DOHH2 (cell line): ENCODE measurements around the gene MPZL3.
A peak's percentile ranks its signal among the peaks of the same experiment; 100 is the strongest.

Source experiments
- H3F3A ChIP-seq: fragments of 200-600 bp; sonication (generic), shearing (Covaris generic); 2 replicates; pipeline ENCODE4 v1.6.0; 2016; ENCODE audit warnings: antibody characterized with exemption, mild to moderate bottlenecking; ENCODE audit not compliant: control insufficient read depth, insufficient read depth
- H3K27ac ChIP-seq: fragments of 200-600 bp; sonication (generic); 2 replicates; pipeline ENCODE4 v1.5.1; 2014; ENCODE audit warnings: low read depth, mild to moderate bottlenecking, low read length, moderate library complexity
- H3K27me3 ChIP-seq: fragments of 200-600 bp; sonication (generic); 2 replicates; pipeline ENCODE4 v1.6.1; 2014; ENCODE audit warnings: mild to moderate bottlenecking, low read length, mixed read lengths; ENCODE audit not compliant: control insufficient read depth
- H3K36me3 ChIP-seq: fragments of 200-600 bp; sonication (generic); 2 replicates; pipeline ENCODE4 v1.6.1; 2014; ENCODE audit warnings: mild to moderate bottlenecking, low read length, moderate library complexity, mixed read lengths; ENCODE audit not compliant: control insufficient read depth
- H3K4me1 ChIP-seq: fragments of 200-600 bp; sonication (generic); 2 replicates; pipeline ENCODE4 v1.6.1; 2014; ENCODE audit warnings: mild to moderate bottlenecking, low read length, mixed read lengths; ENCODE audit not compliant: control insufficient read depth
- H3K4me2 ChIP-seq: fragments of 200-600 bp; sonication (generic); 2 replicates; pipeline ENCODE4 v1.6.0; 2014; ENCODE audit warnings: mild to moderate bottlenecking, low read length, moderate library complexity
- H3K4me3 ChIP-seq: fragments of 200-600 bp; sonication (generic); 2 replicates; pipeline ENCODE4 v1.5.1; 2014; ENCODE audit warnings: mild to moderate bottlenecking, low read length, mixed read lengths
- H3K79me2 ChIP-seq: fragments of 200-600 bp; sonication (generic); 2 replicates; pipeline ENCODE4 v1.6.1; 2014; ENCODE audit warnings: mild to moderate bottlenecking, low read length, mixed read lengths; ENCODE audit not compliant: control insufficient read depth
- H3K9me2 ChIP-seq: fragments of 200-600 bp; sonication (generic); replicated peaks from 2 replicates; pipeline ENCODE4 v1.6.1; 2014; ENCODE audit warnings: mild to moderate bottlenecking, low read length, mixed read lengths; ENCODE audit not compliant: control insufficient read depth
- H3K9me3 ChIP-seq: fragments of 200-600 bp; sonication (generic); 2 replicates; pipeline ENCODE4 v1.6.1; 2014; ENCODE audit warnings: antibody characterized with exemption, low read length, mixed read lengths; ENCODE audit not compliant: control insufficient read depth, insufficient read depth
- H4K20me1 ChIP-seq: fragments of 200-600 bp; sonication (generic); 2 replicates; pipeline ENCODE4 v1.6.0; 2014; ENCODE audit warnings: low read depth, mild to moderate bottlenecking, antibody characterized with exemption, low read length, moderate library complexity; ENCODE audit not compliant: control insufficient read depth, insufficient read depth
- EZH2phosphoT487 ChIP-seq: fragments of 200-600 bp; sonication (generic); IDR thresholded peaks from 2 replicates; pipeline ENCODE4 v1.6.1; 2017; ENCODE audit warnings: borderline replicate concordance, mild to moderate bottlenecking, antibody characterized with exemption, low read length, moderate library complexity, mixed read lengths
- TF ChIP-seq, protein P1 (sequence below): fragments of 200-600 bp; sonication (generic); IDR thresholded peaks from one replicate; pipeline ENCODE4 v1.5.1; 2014; ENCODE audit warnings: antibody characterized with exemption, mild to moderate bottlenecking, low read depth, low read length; ENCODE audit not compliant: poor library complexity, severe bottlenecking

Gene MPZL3

DNA sequence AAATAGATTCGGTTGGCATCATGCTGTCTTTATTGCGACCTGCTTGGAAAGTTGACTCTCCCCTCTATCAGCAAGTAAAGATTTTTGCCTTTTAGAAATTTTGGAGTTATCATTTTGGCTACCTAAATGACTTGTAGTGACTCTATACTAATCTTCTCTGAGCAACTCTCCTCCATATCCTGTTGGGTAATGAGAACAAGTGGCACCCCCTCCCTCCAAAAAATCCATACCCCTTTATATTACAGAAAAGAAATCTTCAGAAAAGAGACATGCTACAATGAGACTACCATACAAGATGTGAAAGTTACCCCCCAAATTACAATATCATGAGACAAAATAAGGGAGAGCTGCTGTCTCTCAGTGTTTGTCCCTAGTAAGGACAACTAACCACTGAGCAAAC is 28.6 kb downstream of the MPZL3 start:
- H3K27me3 ChIP-seq: no peaks in the 10 kb centered on the region
- no peaks in the 10 kb centered on the region for H3K79me2 ChIP-seq
- no peaks in the 10 kb centered on the region for H3K9me3 ChIP-seq
- H3F3A ChIP-seq: no peaks in the 10 kb centered on the region; the same call in 1 of the 2 replicates
- no peaks in the 10 kb centered on the region for H4K20me1 ChIP-seq
- no peak for TF ChIP-seq EZH2phosphoT487
- TF ChIP-seq, protein P1, sequence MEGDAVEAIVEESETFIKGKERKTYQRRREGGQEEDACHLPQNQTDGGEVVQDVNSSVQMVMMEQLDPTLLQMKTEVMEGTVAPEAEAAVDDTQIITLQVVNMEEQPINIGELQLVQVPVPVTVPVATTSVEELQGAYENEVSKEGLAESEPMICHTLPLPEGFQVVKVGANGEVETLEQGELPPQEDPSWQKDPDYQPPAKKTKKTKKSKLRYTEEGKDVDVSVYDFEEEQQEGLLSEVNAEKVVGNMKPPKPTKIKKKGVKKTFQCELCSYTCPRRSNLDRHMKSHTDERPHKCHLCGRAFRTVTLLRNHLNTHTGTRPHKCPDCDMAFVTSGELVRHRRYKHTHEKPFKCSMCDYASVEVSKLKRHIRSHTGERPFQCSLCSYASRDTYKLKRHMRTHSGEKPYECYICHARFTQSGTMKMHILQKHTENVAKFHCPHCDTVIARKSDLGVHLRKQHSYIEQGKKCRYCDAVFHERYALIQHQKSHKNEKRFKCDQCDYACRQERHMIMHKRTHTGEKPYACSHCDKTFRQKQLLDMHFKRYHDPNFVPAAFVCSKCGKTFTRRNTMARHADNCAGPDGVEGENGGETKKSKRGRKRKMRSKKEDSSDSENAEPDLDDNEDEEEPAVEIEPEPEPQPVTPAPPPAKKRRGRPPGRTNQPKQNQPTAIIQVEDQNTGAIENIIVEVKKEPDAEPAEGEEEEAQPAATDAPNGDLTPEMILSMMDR: no peak
- H3K4me1 ChIP-seq: peaks cover 49% of the 10 kb centered on the region
- no peaks in the 10 kb centered on the region for H3K9me2 ChIP-seq
- H3K27ac ChIP-seq: no peak overlapping the region
- H3K4me2 ChIP-seq: 0 out of 2 replicates have a peak overlapping the region, but pooled peaks have one; percentile 17
- H3K36me3 ChIP-seq: no peaks in the 10 kb centered on the region
- no peak overlapping the region for H3K4me3 ChIP-seq

DNA sequence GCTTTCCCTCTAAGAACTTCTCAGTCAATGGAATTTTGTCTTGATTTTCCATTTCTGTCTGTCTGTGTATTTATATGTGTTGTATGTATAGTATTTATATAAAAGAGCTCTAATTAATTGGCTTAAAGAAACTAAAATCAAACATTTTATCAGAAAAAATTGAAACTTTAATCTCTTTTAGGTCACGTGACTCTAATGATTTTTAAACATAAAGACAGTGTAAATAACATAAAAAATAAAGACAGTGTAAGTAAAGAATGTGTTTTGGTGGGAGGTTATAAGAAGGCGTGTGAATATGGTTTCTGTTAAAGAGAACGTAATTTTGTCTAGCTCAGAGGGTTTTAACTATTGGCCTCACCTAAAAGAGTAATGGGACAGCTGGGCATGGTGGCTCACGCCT is 29.7 kb downstream of the MPZL3 start:
- TF ChIP-seq EZH2phosphoT487: no peak
- TF ChIP-seq, protein P1: no peak
- Histone ChIP-seq H3K9me2 (no peaks in the 10 kb centered on the region), H4K20me1 (no peaks in the 10 kb centered on the region), H3K9me3 (no peaks in the 10 kb centered on the region), H3F3A (no peaks in the 10 kb centered on the region), H3K36me3 (no peaks in the 10 kb centered on the region), H3K4me2 (no peak overlapping the region), H3K27ac (no peak overlapping the region), H3K4me1 (peaks cover 38% of the 10 kb centered on the region), H3K4me3 (no peak overlapping the region), H3K79me2 (no peaks in the 10 kb centered on the region), H3K27me3 (no peaks in the 10 kb centered on the region)

DNA sequence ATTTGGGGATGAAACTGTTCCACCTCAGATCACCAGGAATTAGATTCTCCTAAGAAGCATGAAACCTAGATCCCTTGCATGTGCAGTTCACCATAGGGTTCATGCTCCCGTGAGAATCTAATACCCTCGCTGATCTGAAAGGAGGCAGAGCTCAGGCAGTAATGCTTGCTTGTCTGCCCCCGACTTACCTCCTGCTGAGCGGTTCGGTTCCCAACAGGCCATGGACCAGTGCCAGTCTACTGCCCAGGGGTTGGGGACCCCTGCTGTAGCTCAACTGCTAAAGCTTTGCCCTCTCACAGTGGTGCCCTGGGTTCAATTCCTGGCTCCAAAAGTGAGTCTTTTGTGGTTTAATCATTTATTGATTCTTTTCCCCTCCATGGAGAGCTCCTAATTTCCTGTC is 30.7 kb downstream of the MPZL3 start:
- H4K20me1 ChIP-seq: no peaks in the 10 kb centered on the region
- H3K27me3 ChIP-seq: no peaks in the 10 kb centered on the region
- peaks cover 38% of the 10 kb centered on the region for H3K4me1 ChIP-seq
- no peaks in the 10 kb centered on the region for H3F3A ChIP-seq
- H3K4me2 ChIP-seq: no peak overlapping the region
- H3K9me2 ChIP-seq: no peaks in the 10 kb centered on the region
- H3K27ac ChIP-seq: no peak overlapping the region
- no peaks in the 10 kb centered on the region for H3K79me2 ChIP-seq
- H3K9me3 ChIP-seq: no peaks in the 10 kb centered on the region
- no peak for TF ChIP-seq EZH2phosphoT487
- TF ChIP-seq, protein P1: no peak
- no peak overlapping the region for H3K4me3 ChIP-seq
- no peaks in the 10 kb centered on the region for H3K36me3 ChIP-seq

DNA sequence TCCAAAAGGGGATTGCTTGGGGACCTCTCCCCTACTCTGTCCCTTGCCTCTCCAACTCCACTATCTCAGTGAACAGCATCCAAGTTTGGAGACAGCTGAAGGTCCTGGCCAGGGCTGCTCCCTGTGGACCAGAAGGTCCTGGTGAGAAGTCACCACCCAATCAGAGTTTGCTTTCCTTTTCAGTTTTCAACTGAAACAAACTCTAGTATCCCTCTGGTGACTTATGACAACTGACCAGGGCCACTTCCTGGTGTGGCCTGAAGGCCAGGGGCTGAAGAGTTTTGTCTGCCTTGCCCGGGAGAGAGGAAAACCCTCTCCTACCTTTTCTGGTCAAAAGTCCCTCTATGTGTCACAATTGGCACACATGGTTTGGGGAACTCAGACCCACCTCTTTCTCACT is 32.4 kb downstream of the MPZL3 start:
- Histone ChIP-seq H3K36me3 (no peaks in the 10 kb centered on the region), H3K9me3 (no peaks in the 10 kb centered on the region), H3K4me1 (peaks cover 38% of the 10 kb centered on the region), H3K9me2 (no peaks in the 10 kb centered on the region), H3K79me2 (no peaks in the 10 kb centered on the region), H4K20me1 (no peaks in the 10 kb centered on the region), H3K27ac (no peak overlapping the region), H3K27me3 (no peaks in the 10 kb centered on the region), H3K4me3 (no peak overlapping the region), H3K4me2 (no peak overlapping the region), H3F3A (no peaks in the 10 kb centered on the region)
- TF ChIP-seq, protein P1: no peak
- no peak for TF ChIP-seq EZH2phosphoT487
